ENCODE results near the gene IQSEC1. TPM values are rescaled to one million over a fixed set of nuclear protein-coding genes. Genes with fewer than 3 reads are reported as not detected.

IQSEC1 gene
- total and polyA plus RNA-seq, 8 donors: 24.9 to 57.0 (median 34.2) TPM

DNA sequence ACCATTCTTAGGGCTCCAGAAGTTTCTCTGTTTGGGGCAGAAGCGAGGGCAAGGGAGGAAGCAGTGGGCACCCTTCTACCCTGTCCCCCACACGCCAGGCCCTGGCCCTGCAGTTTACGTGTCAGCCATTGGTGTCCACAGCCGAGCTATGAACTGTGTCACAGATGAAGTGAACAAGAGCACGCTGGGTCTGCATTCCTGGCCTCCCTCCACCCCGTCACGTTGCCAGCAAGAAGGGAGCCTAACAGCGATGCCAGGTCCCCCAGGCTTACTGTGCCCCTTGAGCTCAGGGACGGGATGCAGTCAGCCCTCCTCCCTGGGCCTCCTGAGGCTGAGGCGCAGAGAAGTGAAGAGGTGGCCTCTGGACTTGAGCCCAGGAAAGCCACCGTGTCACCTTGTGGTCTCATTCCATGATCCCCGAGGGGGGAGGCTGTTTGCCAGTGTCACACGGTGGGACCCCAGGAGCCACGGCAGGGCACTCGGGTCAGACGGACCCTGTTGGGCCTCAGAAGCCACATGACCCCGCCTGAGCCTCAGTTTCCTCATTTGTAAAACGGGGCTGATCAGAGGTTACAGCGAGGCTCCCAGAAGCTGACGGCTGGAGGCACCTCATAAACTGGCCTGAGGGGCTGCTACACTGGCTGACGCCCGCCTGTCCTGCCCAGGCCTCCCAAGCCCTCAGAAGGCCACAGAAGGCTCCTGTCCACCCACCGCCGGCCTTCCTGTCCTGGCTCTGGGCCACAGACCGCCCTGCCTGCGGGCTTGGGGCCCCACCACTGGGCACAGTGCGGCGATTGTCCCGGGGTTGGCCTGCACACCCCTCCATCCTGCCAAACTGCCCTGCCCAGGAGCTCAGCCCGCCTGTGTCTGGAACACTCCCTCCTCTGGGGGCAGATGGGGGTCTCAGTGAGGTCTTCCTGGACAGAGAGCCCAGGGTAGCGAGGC is 18.6 kb downstream of the IQSEC1 start:
- H3K9me3 ChIP-seq: no peaks in the 10 kb centered on the region
- no peaks in the 10 kb centered on the region for H3K36me3 ChIP-seq
- ATAC-seq (no peak), DNase-seq (peak in 1 of 4 donors; percentile 68)
- no peak overlapping the region for H3K4me3 ChIP-seq
- intact Hi-C loops (cut with DNase I): no loop called here
- TF ChIP-seq CTCF (IDR thresholded peaks at IDR 0.05): no peak
- H3K27me3 ChIP-seq: no peaks in the 10 kb centered on the region
- H3K4me1 ChIP-seq: no peaks in the 10 kb centered on the region
- no peak overlapping the region for H3K27ac ChIP-seq

DNA sequence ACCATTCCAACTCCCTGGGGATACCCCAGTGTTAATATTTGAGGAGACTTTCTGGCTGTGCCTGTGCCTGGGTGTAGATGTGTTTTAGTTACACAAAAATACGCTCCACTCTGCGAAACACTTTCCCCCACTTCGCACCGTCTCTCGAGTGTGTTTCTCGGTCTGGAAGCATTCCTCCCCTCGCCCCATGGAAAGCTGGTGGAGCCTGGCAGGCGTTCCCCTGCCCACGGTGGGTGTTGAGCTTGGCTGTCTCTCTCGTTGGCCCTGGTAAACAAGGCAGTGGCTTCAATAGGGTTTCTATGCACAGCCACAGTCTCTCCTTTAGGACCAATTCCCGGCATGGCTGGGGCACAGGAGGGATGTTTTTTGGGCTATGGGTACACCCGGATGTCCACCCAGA is 19.3 kb downstream of the IQSEC1 start:
- no peaks in the 10 kb centered on the region for H3K36me3 ChIP-seq
- no peaks in the 10 kb centered on the region for H3K9me3 ChIP-seq
- ATAC-seq (no peak), DNase-seq (peak in 1 of 4 donors; percentile 38)
- no peaks in the 10 kb centered on the region for H3K27me3 ChIP-seq
- H3K4me1 ChIP-seq: no peaks in the 10 kb centered on the region
- intact Hi-C loops (cut with DNase I): no loop called here
- H3K27ac ChIP-seq: no peak overlapping the region
- H3K4me3 ChIP-seq: no peak overlapping the region
- no peak for TF ChIP-seq CTCF (IDR thresholded peaks at IDR 0.05)

DNA sequence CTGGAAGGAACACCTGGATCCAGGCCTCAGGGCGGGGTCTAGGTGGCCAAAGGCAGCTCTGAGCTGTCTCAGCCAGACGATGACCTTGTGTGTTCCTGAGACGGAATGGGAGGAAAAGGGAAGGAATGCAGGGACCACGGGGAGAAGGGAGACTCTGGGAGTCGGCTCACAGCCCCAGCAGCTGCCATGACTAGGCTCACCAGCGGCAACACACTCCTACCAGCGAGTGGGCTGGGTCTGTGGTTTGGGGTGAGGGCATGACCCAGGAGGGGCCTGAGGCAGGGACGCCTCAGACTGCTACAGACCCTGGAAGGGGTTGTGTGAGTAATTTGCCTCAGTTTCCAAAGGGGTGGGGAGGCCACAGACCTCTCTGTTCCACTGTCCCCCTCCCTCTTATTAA is 19.8 kb downstream of the IQSEC1 start:
- no peaks in the 10 kb centered on the region for H3K36me3 ChIP-seq
- no peaks in the 10 kb centered on the region for H3K4me1 ChIP-seq
- DNase-seq (peak in 1 of 4 donors; percentile 30), ATAC-seq (no peak)
- H3K9me3 ChIP-seq: no peaks in the 10 kb centered on the region
- H3K27me3 ChIP-seq: no peaks in the 10 kb centered on the region
- no peak overlapping the region for H3K27ac ChIP-seq
- intact Hi-C loops (cut with DNase I): no loop called here
- no peak overlapping the region for H3K4me3 ChIP-seq
- TF ChIP-seq CTCF (IDR thresholded peaks at IDR 0.05): no peak

- Histone ChIP-seq H3K4me1 (no peaks in the 10 kb centered on the region), H3K27ac (no peak overlapping the region), H3K36me3 (no peaks in the 10 kb centered on the region), H3K27me3 (no peaks in the 10 kb centered on the region), H3K4me3 (no peak overlapping the region), H3K9me3 (no peaks in the 10 kb centered on the region)
- ATAC-seq (no peak), DNase-seq (peak in 1 of 4 donors; percentile 57)
- intact Hi-C loops (cut with DNase I): no loop called here
- TF ChIP-seq CTCF (IDR thresholded peaks at IDR 0.05): no peak
Measured at GRCh38 chr3:13052191-13052820, 20.9 kb downstream of the IQSEC1 start.

DNA sequence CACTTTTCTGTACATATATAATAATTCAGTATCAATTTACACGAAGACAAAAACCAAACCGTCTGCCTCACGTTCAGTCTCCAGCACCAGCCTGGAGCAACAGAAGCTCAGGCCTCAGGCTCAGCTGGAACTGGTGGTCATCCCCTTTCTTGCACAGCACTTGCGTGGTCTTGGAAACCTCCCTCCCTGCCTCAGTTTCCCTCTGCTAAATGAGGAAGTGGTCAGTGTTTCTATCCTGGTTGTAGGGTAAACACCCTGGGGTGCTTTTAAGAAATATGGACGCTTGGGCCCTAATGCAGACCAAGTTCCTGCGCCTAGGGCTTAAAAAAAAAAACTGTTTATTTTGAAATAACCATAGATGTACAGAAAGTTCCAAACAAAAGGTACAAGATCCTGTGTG is 21.6 kb downstream of the IQSEC1 start:
- intact Hi-C loops (cut with DNase I): no loop called here
- no peak for TF ChIP-seq CTCF (IDR thresholded peaks at IDR 0.05)
- DNase-seq (no peak), ATAC-seq (no peak)
- peaks cover 0 to 2% of the 10 kb centered on the region in 2 donors for H3K4me1 ChIP-seq
- no peak overlapping the region for H3K4me3 ChIP-seq
- H3K36me3 ChIP-seq: no peaks in the 10 kb centered on the region
- no peaks in the 10 kb centered on the region for H3K9me3 ChIP-seq
- H3K27me3 ChIP-seq: no peaks in the 10 kb centered on the region
- no peak overlapping the region for H3K27ac ChIP-seq
